ENCODE results near the gene GAREM1.
A peak's percentile ranks its signal among the peaks of the same experiment; 100 is the strongest.

The GAREM1 gene

DNA sequence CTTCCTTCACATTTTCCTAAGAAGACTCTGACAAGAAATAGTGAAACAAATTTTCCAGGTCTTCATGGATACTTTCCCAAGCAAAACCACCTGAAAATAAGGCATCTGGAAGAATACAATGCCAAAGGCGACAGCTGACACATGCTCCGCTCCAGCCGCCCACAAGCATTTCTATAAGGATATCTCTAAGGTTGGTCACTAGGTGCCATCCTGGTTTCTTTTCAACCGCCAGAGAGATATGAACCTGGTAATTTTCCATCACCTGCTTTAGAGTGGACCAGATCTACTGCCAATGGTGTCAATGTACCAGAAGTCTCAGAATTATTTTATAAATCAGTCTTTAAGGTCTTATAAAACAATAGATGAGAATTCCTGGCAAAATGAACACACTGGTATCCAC lies 97.2 kb downstream of the GAREM1 start:
- no peak overlapping the region for H3K4me3 ChIP-seq (ENCODE audit: low read depth in 1 of 2, low read length in 2 of 2)
- no peak overlapping the region for H3K9ac ChIP-seq (ENCODE audit: low read depth in 1 of 2, low read length in 2 of 2)
- no peaks in the 10 kb centered on the region for H3K9me3 ChIP-seq (ENCODE audit: control insufficient read depth in 1 of 2, low read length in 2 of 2)
- H3K4me1 ChIP-seq (ENCODE audit: control insufficient read depth in 1 of 2, insufficient read depth in 2 of 2, low read length in 2 of 2) = peaks cover 22 to 48% of the 10 kb centered on the region in 2 donors
- peak overlapping the region; percentile 1 for H3K27ac ChIP-seq (ENCODE audit: low read depth, low read length)
- no peaks in the 10 kb centered on the region for H3K36me3 ChIP-seq (ENCODE audit: control insufficient read depth in 1 of 2, insufficient read depth in 2 of 2, low read length in 2 of 2)
- no peaks in the 10 kb centered on the region for H3K27me3 ChIP-seq (ENCODE audit: control insufficient read depth in 1 of 2, insufficient read depth in 2 of 2, low read length in 2 of 2)

DNA sequence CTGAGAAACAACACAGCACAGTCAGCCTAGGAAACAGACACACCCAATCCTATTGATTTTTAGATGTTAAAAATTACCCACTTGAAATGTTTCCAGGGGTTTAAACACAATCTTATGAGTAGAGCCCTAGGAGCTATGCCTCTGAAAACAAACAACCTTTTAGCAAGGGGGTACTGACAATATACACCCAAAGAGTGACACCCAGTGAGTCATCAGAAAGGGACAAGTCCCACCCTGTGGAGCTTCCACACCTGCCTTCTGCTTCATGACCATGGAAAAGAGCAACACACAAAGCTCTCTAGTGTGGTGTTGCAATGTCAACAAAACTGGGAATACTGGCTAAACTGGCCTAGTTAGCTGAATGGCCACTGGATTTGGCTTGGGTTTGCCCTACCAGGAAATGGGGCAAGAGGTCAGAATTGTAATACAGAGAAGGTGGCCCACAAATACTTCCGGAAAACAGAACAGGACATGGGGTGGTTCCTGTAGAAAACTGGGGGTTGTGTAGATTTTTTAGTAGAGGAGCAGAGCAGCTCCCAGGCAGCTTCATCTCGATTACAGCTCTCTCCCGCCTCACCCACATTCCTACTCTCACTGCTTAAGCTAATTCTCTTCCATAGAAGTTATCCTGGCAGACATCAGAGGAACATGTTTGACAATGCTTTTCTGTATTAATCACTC lies 98.2 kb downstream of the GAREM1 start:
- Histone ChIP-seq H3K4me1 (ENCODE audit: control insufficient read depth in 1 of 2, insufficient read depth in 2 of 2, low read length in 2 of 2) (peaks cover 21 to 48% of the 10 kb centered on the region in 2 donors), H3K27me3 (ENCODE audit: control insufficient read depth in 1 of 2, insufficient read depth in 2 of 2, low read length in 2 of 2) (no peaks in the 10 kb centered on the region), H3K4me3 (ENCODE audit: low read depth in 1 of 2, low read length in 2 of 2) (no peak overlapping the region), H3K36me3 (ENCODE audit: control insufficient read depth in 1 of 2, insufficient read depth in 2 of 2, low read length in 2 of 2) (no peaks in the 10 kb centered on the region), H3K9ac (ENCODE audit: low read depth in 1 of 2, low read length in 2 of 2) (peak overlapping the region in 1 of 2 donors; percentile 19), H3K9me3 (ENCODE audit: control insufficient read depth in 1 of 2, low read length in 2 of 2) (no peaks in the 10 kb centered on the region), H3K27ac (ENCODE audit: low read depth, low read length) (peak overlapping the region; percentile 69)

DNA sequence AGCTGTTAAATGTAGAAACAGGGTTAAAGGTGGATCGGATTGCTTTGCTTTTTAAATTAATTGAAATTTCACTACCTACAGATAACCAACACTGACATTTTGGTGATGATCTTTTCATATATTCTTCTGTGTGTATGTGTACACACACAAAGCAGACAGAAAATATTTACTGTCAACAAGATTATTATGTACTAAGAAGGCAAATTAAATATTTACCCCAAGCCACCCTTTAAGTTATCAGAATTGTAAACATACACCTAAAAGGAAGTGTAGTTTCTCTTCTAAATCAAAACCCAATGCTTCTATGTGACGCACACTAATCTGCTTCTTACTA lies 98.7 kb downstream of the GAREM1 start:
- Histone ChIP-seq H3K27me3 (ENCODE audit: control insufficient read depth in 1 of 2, insufficient read depth in 2 of 2, low read length in 2 of 2) (no peaks in the 10 kb centered on the region), H3K4me3 (ENCODE audit: low read depth in 1 of 2, low read length in 2 of 2) (no peak overlapping the region), H3K27ac (ENCODE audit: low read depth, low read length) (peak overlapping the region; percentile 69), H3K9me3 (ENCODE audit: control insufficient read depth in 1 of 2, low read length in 2 of 2) (no peaks in the 10 kb centered on the region), H3K9ac (ENCODE audit: low read depth in 1 of 2, low read length in 2 of 2) (peak overlapping the region in 1 of 2 donors; percentile 53), H3K36me3 (ENCODE audit: control insufficient read depth in 1 of 2, insufficient read depth in 2 of 2, low read length in 2 of 2) (no peaks in the 10 kb centered on the region), H3K4me1 (ENCODE audit: control insufficient read depth in 1 of 2, insufficient read depth in 2 of 2, low read length in 2 of 2) (peaks cover 21 to 45% of the 10 kb centered on the region in 2 donors)

DNA sequence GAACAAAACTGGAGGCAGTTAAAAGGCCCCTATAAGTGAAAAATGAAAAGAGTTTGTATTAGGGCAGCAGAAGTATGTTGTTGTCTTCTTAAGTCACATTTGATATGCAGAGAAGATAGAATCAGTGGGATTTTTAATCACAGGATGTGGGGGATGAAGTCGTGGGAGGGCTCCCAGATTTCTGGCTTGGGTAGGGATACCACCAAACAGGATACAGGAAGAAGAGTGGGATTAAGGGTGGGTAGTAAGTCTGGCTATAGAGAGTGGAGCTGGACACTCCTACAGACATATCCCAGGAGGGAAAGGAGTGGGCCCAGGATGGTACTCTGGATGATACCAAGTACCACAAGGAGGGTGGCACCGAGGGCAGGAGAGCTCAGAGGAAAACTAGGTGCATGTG lies 99.3 kb downstream of the GAREM1 start:
- peaks cover 21 to 45% of the 10 kb centered on the region in 2 donors for H3K4me1 ChIP-seq (ENCODE audit: control insufficient read depth in 1 of 2, insufficient read depth in 2 of 2, low read length in 2 of 2)
- no peaks in the 10 kb centered on the region for H3K36me3 ChIP-seq (ENCODE audit: control insufficient read depth in 1 of 2, insufficient read depth in 2 of 2, low read length in 2 of 2)
- H3K9me3 ChIP-seq (ENCODE audit: control insufficient read depth in 1 of 2, low read length in 2 of 2) = no peaks in the 10 kb centered on the region
- H3K9ac ChIP-seq (ENCODE audit: low read depth in 1 of 2, low read length in 2 of 2) = peak overlapping the region in 1 of 2 donors; percentile 53
- H3K27me3 ChIP-seq (ENCODE audit: control insufficient read depth in 1 of 2, insufficient read depth in 2 of 2, low read length in 2 of 2) = no peaks in the 10 kb centered on the region
- H3K4me3 ChIP-seq (ENCODE audit: low read depth in 1 of 2, low read length in 2 of 2) = no peak overlapping the region
- H3K27ac ChIP-seq (ENCODE audit: low read depth, low read length) = peak overlapping the region; percentile 69

DNA sequence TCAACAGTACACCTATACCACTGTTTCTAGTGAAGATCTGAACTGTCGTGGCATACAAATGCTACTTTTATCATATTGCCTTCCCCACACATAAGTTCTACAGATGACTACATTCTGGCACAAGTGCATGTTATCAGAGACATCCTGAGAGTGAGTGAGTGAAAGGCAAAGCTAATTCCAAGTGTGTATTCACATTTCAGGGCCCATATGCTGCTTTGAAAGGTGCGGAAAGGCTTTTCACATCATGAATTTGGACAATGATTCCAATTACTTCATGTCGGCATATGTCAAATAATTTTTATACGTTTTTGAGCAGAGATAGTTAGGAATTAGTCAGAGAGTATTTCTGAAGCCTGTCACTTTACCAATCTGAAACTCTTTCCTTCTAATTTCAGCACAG lies 101.7 kb downstream of the GAREM1 start:
- Histone ChIP-seq H3K27ac (ENCODE audit: low read depth, low read length) (no peak overlapping the region), H3K27me3 (ENCODE audit: control insufficient read depth in 1 of 2, insufficient read depth in 2 of 2, low read length in 2 of 2) (no peaks in the 10 kb centered on the region), H3K36me3 (ENCODE audit: control insufficient read depth in 1 of 2, insufficient read depth in 2 of 2, low read length in 2 of 2) (no peaks in the 10 kb centered on the region), H3K9ac (ENCODE audit: low read depth in 1 of 2, low read length in 2 of 2) (no peak overlapping the region), H3K4me1 (ENCODE audit: control insufficient read depth in 1 of 2, insufficient read depth in 2 of 2, low read length in 2 of 2) (peaks cover 17 to 45% of the 10 kb centered on the region in 2 donors), H3K9me3 (ENCODE audit: control insufficient read depth in 1 of 2, low read length in 2 of 2) (no peaks in the 10 kb centered on the region), H3K4me3 (ENCODE audit: low read depth in 1 of 2, low read length in 2 of 2) (no peak overlapping the region)

DNA sequence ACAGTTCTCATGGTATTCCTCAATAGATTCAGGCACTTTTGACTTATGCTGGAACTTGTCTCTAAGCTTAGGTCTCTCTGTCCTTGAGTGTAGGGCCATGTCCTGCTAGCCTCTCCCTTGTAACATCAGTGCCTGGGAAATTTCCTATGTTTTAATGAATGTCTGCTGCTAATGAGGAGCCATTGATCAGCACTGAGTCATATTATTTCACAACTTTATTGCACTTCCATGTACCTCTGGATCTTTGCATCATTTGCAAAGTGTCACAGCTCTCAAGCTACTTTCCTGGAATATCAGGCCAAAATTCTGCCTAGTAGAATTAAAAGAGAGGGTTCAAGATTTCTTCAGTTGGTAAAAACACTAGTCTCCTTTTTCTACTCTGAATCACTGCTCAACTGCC lies 102.5 kb downstream of the GAREM1 start:
- Histone ChIP-seq H3K27ac (ENCODE audit: low read depth, low read length) (no peak overlapping the region), H3K27me3 (ENCODE audit: control insufficient read depth in 1 of 2, insufficient read depth in 2 of 2, low read length in 2 of 2) (no peaks in the 10 kb centered on the region), H3K4me1 (ENCODE audit: control insufficient read depth in 1 of 2, insufficient read depth in 2 of 2, low read length in 2 of 2) (peaks cover 10 to 37% of the 10 kb centered on the region in 2 donors), H3K9ac (ENCODE audit: low read depth in 1 of 2, low read length in 2 of 2) (peak overlapping the region in 1 of 2 donors; percentile 3), H3K36me3 (ENCODE audit: control insufficient read depth in 1 of 2, insufficient read depth in 2 of 2, low read length in 2 of 2) (no peaks in the 10 kb centered on the region), H3K9me3 (ENCODE audit: control insufficient read depth in 1 of 2, low read length in 2 of 2) (no peaks in the 10 kb centered on the region), H3K4me3 (ENCODE audit: low read depth in 1 of 2, low read length in 2 of 2) (no peak overlapping the region)

DNA sequence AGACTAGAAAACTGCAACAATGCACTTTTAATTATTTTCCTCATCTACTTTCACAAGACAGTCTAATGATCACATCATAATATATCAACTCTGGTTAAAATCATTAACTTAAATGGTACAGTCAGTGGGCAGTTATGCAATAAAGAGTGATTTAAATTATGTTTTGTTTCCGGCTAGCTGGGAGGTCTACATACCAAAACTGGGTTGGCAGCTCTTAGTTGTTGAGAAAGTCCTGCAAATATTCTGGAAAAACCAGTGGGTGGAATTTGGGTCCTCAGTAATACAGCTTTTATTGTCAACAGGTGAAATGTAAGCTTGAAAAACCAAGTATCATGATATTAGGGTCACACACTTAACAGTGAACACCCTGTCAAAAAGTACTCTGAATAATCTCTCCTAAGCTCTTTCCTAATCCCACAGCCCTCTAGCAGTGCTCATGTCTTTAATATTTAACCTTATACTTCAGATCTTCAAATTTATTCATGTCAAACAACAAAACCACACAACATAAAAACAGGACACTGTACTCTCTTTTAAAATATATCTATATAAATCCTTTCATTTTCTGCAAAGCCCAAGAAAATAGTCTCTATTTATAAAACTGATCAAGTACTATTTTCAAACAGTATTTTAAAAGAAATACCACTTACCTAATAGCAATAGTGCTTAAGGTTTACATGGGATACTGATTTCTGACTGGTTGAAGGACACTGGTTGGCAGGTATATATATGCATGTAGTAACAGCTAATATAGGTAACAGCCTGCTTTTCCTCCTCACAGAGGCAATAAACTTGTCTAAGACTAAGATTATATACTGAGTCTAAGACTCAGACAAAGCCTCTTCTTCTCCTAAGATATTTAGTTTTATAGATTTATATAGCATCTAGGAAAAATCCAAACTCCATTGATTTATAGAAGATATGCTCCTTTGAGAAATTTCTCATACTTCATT lies 103.8 kb downstream of the GAREM1 start:
- Histone ChIP-seq H3K9ac (ENCODE audit: low read depth in 1 of 2, low read length in 2 of 2) (no peak overlapping the region), H3K4me3 (ENCODE audit: low read depth in 1 of 2, low read length in 2 of 2) (no peak overlapping the region), H3K27me3 (ENCODE audit: control insufficient read depth in 1 of 2, insufficient read depth in 2 of 2, low read length in 2 of 2) (no peaks in the 10 kb centered on the region), H3K27ac (ENCODE audit: low read depth, low read length) (no peak overlapping the region), H3K4me1 (ENCODE audit: control insufficient read depth in 1 of 2, insufficient read depth in 2 of 2, low read length in 2 of 2) (peaks cover 7 to 27% of the 10 kb centered on the region in 2 donors), H3K36me3 (ENCODE audit: control insufficient read depth in 1 of 2, insufficient read depth in 2 of 2, low read length in 2 of 2) (no peaks in the 10 kb centered on the region), H3K9me3 (ENCODE audit: control insufficient read depth in 1 of 2, low read length in 2 of 2) (no peaks in the 10 kb centered on the region)

DNA sequence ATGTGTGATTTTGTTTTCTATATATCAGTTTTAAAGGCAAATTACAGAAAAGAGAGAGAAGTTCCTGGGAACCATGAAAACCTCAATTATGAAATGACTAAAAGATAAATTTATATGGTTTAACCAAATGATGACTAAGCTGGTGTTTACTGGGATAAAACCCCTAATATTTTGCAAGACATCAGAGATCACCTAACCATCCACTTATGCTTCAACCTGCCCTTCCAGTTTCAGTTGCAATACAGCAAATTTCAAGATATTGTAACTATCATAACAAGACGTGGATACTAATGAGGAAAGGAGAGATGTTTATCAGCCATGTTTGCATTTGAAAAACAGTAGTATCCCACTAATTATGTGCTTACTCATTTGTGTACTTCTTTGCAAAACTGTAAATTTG lies 108.2 kb downstream of the GAREM1 start:
- no peaks in the 10 kb centered on the region for H3K9me3 ChIP-seq (ENCODE audit: control insufficient read depth in 1 of 2, low read length in 2 of 2)
- H3K4me3 ChIP-seq (ENCODE audit: low read depth in 1 of 2, low read length in 2 of 2) = no peak overlapping the region
- peaks cover 0 to 9% of the 10 kb centered on the region in 2 donors for H3K4me1 ChIP-seq (ENCODE audit: control insufficient read depth in 1 of 2, insufficient read depth in 2 of 2, low read length in 2 of 2)
- H3K9ac ChIP-seq (ENCODE audit: low read depth in 1 of 2, low read length in 2 of 2) = no peak overlapping the region
- no peak overlapping the region for H3K27ac ChIP-seq (ENCODE audit: low read depth, low read length)
- H3K27me3 ChIP-seq (ENCODE audit: control insufficient read depth in 1 of 2, insufficient read depth in 2 of 2, low read length in 2 of 2) = no peaks in the 10 kb centered on the region
- H3K36me3 ChIP-seq (ENCODE audit: control insufficient read depth in 1 of 2, insufficient read depth in 2 of 2, low read length in 2 of 2) = no peaks in the 10 kb centered on the region

DNA sequence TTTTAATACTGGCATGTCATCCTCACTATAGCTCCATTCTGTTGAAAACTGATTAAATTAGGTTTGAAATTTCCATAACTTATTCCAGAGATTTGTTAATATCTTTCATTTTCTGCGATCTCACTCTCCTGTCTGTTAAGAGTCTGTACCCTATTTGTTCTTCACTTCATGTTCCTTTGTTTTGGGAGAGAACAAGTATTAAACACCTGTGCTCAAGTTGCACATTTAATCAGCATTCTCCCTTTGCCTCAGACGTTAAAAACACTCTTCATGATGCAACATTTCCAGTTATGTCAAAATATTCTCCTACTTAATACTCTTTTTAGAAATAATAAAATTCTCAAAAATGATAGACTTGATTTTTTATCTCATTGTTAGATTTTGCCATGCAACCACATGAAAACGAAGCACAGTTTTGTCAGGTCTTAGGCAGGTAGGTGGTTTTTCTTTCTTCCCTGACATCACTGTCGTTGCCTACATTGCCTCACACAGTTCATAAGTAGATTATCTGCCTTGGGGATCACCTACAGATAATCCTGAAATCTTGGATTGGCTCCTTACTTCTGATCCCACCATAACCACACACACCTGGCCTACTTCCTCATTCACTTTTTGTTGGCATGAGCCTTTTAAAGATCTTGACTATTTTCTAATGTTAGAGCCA lies 109.9 kb downstream of the GAREM1 start:
- peaks cover 1 to 7% of the 10 kb centered on the region in 2 donors for H3K4me1 ChIP-seq (ENCODE audit: control insufficient read depth in 1 of 2, insufficient read depth in 2 of 2, low read length in 2 of 2)
- H3K27ac ChIP-seq (ENCODE audit: low read depth, low read length) = no peak overlapping the region
- no peaks in the 10 kb centered on the region for H3K9me3 ChIP-seq (ENCODE audit: control insufficient read depth in 1 of 2, low read length in 2 of 2)
- no peak overlapping the region for H3K4me3 ChIP-seq (ENCODE audit: low read depth in 1 of 2, low read length in 2 of 2)
- no peaks in the 10 kb centered on the region for H3K27me3 ChIP-seq (ENCODE audit: control insufficient read depth in 1 of 2, insufficient read depth in 2 of 2, low read length in 2 of 2)
- no peaks in the 10 kb centered on the region for H3K36me3 ChIP-seq (ENCODE audit: control insufficient read depth in 1 of 2, insufficient read depth in 2 of 2, low read length in 2 of 2)
- H3K9ac ChIP-seq (ENCODE audit: low read depth in 1 of 2, low read length in 2 of 2) = no peak overlapping the region

DNA sequence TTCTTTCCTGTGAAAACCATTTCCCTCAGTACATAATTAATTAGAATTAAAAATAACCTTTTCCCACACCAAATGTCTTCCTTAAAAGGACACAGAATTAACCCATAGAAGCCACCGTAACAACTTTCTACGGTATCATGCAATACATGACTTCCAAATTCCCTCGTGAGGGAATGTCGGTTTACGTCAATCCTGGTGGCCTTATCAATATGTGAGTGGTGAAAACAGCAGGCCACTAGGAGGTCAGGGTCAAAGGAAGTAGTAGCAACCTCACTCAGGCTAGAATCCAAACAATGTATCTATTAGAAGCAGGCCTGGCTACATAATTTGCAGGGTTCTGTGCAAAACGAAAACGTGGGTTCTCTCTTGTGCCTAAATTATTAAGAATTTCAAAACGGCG lies 112.2 kb downstream of the GAREM1 start:
- no peak overlapping the region for H3K9ac ChIP-seq (ENCODE audit: low read depth in 1 of 2, low read length in 2 of 2)
- H3K36me3 ChIP-seq (ENCODE audit: control insufficient read depth in 1 of 2, insufficient read depth in 2 of 2, low read length in 2 of 2) = no peaks in the 10 kb centered on the region
- H3K27me3 ChIP-seq (ENCODE audit: control insufficient read depth in 1 of 2, insufficient read depth in 2 of 2, low read length in 2 of 2) = no peaks in the 10 kb centered on the region
- peaks cover 4 to 5% of the 10 kb centered on the region in 2 donors for H3K4me1 ChIP-seq (ENCODE audit: control insufficient read depth in 1 of 2, insufficient read depth in 2 of 2, low read length in 2 of 2)
- H3K4me3 ChIP-seq (ENCODE audit: low read depth in 1 of 2, low read length in 2 of 2) = no peak overlapping the region
- H3K9me3 ChIP-seq (ENCODE audit: control insufficient read depth in 1 of 2, low read length in 2 of 2) = no peaks in the 10 kb centered on the region
- no peak overlapping the region for H3K27ac ChIP-seq (ENCODE audit: low read depth, low read length)

Measured in duodenal mucosa (tissue), 2 donors.